HG03565 (cell line): ENCODE results near the gene C3AR1.
"Not testable (repeated sequence)": the region's sequence is repeated elsewhere in the genome, so short reads cannot be mapped to it uniquely, and the experiment has no call there.

Source experiments
- ATAC-seq: cut with Tn5 transposase; IDR thresholded peaks from one replicate; pipeline ENCODE4 v1.9.1; 2021; ENCODE audit warnings: mild to moderate bottlenecking, moderate library complexity; ENCODE audit not compliant: unreplicated experiment

C3AR1 gene

DNA sequence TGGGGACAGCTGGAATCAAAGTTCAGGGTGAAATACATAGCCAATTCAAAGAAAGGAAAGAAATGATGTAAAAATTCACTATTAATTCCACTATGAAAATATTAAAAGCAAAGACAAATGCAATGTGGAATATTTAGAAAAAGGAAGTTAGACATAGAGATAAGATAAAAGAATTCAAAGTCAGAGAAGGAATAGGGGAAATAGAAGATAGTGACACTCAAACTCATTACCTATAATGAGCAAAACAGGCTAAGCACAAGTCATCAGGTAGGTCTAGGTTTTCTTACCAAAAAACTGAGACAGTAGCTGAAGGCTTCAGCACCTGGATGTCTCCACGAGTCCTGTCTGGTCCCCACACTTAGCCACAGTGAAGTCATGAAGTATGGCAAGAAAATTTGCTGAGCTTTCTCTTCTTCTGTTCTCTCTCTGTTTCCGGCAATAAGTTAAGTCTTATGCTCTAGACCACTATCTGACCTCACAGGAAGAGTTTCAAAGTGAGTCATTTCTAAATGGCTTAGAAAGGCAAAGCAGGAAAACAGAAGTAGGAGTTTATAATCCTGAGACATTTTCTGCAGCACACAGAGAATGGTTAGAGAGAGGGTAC lies at the start of gene C3AR1:
Gene C3AR1, minus strand, starts transcription at position 369 of the 604 bp plus-strand sequence. CDS start 6,174 bp downstream, outside the sequence.
- peak; percentile 68 for ATAC-seq

DNA sequence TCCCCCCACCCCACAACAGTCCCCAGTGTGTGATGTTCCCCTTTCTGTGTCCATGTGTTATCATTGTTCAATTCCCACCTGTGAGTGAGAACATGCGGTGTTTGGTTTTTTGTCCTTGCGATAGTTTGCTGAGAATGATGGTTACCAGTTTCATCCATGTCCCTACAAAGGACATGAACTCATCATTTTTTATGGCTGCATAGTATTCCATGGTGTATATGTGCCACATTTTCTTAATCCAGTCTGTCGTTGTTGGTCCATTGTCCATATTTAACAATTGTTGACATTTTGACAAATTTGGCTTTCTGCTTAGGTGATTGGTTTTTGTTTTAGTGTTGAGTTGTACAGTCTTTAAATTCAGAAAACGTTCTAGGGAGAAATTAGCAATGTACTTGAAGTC lies 47.0 kb upstream of the C3AR1 start:
- ATAC-seq = not testable (repeated sequence)

DNA sequence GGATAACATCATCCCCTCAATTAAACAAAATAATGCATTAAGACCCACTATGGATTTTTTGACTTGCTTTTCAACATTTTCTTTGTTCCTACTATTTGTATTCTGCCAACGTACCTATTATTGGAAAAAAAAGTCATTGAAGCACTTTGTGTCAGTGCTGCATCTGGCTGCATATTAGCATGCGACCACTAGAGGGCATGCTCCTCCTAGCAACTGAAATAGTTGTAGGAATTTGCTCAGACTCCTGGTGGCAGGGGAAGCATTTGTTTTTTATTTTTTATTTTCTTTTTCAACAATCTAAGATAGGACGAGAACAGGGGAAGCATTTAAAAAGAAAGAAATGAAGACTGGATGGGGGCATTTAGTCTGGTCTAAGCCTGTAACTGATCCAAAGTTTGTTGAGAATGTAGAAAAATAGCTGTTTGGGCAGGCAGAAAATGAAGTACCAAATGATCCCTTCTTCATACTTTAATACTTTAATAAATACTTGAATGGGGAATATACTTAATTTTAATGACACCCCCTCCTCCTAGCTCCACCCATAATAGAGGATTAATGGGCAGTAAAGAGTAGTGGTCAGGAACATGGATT lies 42.7 kb upstream of the C3AR1 start:
- ATAC-seq = no peak

DNA sequence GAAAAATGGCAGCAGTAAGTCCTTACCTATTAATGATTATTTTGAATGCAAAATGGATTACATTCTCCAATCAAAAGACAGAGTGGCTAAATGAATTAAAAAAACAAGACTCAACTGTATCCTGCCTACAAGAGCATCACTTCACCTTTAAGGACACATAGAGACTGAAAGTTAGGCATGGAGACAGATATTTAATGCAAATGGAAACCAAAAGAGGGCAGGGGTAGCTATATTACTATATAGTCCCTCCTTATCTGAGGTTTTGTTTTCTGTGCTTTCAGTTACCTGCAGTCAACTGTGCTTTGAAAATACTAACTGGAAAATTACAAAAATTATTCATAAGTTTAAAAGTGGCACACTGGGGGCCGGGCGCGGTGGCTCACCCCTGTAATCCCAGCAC lies 33.1 kb upstream of the C3AR1 start:
- ATAC-seq = no peak

DNA sequence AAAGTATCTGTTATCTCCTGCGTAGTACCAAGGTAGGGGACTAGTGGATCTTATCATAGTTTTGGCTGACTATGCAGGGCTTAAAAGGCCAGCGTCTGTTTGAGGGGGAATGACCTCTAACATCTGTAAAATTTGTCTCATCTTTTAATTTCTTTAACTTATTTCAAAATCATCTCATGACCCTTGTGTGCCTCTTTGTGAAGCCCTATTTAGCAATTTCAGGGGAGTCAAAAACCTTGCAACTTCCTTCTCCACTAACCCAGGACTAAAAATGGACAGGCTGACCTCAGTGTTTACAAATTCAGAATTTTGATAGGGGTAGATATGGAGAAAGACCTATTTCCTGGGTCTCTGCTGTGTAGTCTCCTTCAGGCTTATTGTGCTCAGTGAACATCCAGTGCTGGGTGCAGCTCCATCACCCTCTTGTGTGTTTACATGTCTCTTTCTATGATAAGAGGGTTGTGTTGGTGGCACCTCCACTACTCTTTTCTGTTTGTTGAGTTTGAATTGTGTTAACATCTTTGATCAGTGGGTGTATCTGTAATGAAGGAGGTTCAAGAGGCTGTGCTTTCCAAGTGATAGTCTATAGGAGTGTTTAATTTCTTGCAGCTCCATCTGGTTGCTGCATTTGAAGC lies 30.2 kb upstream of the C3AR1 start:
- no peak for ATAC-seq

DNA sequence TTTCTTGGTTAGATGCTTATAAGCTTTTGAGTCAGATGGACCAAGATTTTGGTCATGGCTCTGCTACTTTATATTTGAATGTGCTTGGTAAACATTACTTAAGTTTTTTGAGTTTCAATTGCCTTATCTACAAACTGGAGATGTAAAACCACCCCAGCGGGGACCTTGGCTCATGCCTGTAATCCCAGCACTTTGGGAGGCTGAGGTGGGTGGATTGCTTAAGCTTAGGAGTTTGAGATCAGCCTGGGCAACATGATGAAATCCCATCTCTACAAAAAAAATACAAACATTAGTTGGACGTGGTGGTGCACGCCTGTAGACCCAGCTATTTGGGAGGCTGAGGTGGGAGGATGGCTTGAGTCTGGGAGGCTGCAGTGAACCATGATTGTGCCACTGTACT lies 27.1 kb upstream of the C3AR1 start:
- no peak for ATAC-seq

DNA sequence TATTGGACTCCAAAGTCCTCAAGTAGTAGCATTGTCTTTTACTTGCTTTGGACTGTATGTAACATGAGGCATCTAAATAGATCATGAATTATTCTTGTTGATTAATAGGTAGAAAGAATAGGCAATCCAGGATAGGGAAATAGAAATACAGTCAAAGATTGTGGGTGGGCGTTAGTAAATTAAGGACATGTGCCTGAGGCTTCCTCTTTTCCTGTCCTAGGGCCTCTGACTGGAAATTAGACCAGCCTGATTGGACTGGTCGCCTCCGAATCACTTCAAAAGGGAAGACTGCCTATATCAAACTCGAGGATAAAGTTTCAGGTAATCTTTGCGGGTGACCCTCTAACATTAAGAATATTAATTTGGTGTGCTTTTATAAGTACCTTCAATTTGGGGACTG lies 23.6 kb upstream of the C3AR1 start:
- no peak for ATAC-seq

DNA sequence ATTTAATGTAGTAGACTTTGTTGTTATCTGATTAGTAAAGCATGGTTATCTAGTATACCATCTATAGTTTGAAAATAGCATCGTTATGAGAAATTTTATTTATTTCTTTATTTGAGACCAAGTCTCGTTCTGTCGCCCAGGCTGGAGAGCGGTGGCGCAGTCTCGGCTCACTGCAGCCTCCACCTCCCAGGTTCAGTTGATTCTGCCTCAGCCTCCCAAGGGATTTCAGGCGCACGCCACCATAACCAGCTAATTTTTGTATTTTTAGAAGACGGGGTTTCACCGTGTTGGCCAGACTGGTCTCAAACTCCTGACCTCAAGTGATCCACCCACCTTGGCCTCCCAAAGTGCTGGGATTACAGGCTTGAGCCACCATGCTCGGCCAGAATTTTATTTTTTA lies 23.1 kb upstream of the C3AR1 start:
- not testable (repeated sequence) for ATAC-seq

DNA sequence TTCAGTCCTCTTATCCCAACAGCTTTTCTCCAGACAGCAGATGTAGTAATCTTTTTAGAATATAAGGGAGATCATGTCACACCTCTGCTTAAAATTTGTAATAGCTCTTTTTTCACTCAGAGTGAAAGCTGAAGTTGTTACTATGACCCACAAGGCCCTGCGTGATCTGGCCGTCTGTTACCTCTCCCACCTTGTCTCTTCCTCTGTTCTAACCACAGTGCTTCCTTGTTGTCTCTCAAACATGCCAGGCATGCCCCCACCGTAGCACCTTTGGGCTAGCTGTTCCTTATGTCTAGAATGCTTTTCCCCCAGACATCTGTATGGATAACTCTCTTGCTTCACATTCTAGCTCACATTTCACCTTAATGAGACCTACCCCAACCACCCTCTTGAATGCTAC lies 22.4 kb upstream of the C3AR1 start:
- ATAC-seq = peak; percentile 57

DNA sequence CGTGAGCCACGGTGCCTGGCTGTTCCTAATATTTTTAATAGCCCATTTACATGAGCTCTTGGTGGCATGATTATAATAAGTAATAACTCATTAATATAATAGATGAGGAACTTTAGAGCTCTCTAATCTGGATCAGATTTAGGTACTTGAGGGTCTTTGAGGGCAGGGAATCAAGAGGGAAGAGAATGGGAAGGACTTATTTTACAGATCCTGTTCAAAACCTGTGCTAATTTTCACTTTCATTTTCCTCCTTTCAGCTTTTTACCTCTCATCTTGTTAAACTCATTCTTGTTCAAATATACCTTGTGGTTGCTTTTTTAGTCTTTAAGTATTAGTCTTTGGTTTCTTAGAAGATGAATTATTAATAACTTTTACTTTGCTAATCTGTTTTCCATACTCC lies 21.5 kb upstream of the C3AR1 start:
- ATAC-seq = no peak

DNA sequence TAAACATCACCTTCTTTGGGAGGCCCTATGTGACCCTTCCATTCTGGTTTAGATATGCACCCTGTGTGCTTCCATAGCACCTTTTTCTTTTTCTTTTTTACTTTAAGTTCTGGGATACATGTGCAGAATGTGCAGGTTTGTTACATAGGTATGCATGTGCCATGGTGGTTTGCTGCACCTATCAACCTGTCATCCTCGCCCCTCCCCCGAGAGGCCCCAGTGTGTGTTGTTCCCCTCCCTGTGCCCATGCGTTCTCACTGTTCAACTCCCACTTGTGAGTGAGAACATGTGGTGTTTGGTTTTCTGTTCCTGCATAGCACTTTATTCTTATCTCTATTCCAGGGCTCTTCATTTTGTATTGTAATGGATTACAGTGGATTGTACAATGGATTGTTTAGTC lies 18.2 kb upstream of the C3AR1 start:
- not testable (repeated sequence) for ATAC-seq

DNA sequence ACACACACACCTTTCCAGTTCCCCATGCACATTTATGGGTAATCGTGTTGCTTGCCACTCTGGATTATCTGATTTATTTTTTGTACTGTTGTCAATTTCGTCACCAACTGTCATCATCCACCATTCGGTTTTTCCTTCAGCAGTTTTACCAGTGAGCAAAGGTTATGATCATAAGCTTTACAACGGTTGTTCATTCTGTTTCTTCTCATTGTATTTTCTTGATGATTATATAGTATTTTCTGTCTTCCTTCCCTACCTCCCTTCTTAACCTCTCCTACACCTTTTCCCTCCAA lies 16.6 kb upstream of the C3AR1 start:
- no peak for ATAC-seq

DNA sequence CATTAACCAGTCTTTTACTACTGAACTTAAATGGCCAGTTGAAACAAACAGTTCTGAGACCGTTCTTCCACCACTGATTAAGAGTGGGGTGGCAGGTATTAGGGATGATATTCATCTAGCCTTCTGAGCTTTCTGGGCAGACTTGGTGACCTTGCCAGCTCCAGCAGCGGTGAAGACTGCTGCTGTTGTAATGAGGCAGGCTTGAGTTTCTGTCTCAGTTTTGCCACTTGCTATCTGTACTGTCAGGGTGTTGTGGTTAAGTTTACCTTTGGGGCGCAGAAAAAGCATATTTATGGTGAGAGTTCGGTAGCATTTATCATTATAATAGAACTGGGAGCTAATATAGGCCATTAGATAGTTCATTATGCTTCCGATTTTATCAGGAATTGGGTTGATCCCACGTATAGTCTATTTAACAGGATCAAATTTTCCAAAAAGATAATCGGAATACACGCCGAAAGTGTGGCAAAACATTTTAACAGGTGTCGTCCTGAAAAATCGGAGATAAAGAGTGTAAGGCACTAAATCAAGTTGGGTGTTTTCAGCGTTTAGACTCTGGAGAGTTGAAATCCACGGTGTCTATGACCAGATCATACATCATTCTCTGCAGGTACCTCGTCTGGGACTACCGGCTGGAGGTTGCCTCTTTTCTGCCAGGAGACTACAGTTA lies 15.2 kb upstream of the C3AR1 start:
- ATAC-seq = no peak

DNA sequence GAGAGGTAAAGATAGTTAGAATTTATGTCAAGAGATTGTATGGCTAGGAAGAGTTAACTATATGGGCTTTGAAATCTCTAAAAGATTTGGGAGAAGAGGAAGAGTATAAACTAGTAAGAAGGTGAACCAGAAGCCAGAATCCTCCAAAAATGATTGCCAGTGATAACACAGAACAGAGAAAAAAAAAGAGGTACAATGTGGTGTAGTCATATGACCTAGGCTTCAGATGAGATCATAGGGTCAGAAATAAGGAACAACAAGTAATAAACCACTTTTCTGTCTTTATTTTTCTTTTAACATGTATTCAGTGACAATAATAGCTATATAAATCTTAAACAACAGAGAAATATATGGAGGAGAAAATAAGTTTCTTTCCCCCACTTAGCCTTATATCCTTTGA lies 14.0 kb upstream of the C3AR1 start:
- ATAC-seq = no peak

DNA sequence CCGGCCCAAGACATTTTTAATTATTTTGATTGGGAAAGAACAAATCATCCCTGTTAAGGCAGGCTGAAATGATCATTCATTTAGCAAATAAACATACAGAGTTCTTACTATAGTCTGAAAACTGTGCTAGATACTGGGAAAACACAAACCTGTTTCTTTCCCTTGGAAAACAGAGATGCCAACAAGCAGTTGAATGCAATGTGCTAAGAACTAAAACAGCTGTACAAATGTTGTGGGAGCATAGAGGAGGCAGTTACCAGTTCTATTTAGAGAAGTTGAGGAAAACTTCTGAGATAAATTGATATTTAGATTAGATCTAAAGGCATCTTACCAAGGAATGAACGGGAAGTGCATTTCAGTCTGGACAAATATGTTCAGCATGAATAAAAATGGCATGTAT lies 12.8 kb upstream of the C3AR1 start:
- no peak for ATAC-seq

DNA sequence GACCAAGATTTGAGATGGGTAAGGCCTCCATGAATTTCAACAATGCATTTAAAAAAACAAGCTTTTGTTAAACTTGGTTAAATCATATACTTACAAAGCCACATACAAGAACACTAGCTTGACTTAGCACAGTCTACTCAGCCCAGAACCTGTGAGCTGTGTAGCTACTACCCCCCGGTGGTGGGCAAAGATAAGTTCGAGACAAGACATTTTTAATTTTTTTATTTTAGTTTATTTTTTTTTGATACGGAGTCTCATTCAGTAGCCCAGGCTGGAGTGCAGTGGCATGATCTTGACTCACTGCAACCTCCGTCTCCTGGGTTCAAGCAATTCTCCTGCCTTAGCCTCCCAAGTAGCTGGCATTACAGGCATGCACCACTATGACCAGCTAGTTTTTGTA lies 12.2 kb upstream of the C3AR1 start:
- ATAC-seq = no peak

DNA sequence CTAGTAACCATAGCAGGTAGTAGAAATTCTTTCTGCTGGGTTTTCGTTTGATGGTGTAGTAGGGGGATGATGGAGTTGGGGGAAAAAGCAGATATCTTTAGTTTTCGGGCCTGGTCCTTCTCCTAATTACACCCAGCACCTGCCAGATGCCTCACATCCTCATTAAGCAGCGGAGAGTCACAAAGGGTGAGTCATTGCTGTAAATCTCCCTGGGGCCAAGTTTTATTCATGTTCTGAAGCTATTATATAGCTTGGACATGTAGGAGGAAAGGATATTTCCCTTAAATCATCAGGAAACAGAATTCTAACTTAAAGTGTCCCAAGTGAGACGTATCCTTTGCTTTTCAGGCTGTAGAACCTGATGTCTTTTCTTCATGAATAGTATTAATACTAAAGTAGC lies 11.0 kb upstream of the C3AR1 start:
- ATAC-seq = no peak

DNA sequence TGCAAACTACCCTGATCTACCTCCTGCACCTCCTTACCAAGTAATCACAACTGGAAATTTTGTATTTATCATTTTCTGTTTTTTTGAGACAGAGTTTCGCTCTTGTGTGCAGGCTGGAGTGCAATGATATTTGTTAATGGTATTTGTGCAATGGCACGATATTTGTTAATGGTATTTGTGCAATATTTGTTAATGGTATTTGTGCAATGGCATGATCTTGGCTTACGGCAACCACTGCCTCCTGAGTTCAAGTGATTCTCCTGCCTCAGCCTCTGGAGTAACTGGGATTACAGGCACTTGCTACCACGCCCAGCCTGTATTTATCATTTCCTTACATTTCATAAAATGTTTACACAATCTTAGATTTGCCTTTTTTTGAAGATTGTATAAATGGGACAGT lies 10.2 kb upstream of the C3AR1 start:
- ATAC-seq = no peak

DNA sequence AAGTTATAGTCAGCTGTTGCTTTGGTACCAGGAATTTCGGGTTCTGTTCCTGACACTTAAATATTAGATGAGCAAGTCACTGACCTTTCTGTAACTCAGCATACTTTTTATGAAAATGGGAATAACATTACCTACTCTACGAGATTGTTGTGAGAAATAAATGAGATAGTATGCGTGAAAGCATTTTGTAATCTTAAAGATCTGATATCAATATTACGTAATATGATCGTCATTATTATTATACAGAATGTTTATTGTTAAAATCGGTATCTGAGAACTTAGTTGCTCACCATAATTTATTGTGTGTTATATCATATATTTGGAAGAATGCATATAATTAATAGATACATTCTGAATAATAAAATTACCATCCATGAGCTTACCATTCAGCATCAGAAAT lies 9.8 kb upstream of the C3AR1 start:
- no peak for ATAC-seq

DNA sequence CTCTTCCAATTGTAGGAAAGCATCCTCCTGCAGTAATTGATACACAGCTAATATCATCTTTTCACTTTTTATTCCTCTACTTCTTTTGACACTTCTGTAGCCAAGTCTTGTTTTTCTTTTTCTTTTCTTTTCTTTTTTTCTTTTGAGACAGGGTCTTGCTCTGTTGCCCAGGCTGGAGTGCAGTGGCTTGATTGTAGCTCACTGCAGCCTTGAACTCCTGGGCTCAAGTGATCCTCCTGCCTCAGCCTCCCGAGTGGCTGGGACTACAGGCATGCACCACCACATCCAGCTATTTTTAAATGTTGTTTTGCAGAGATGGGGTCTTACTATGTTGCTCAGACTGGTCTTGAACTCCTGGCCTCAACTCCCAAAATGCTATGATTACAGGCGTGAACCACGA lies 5.7 kb upstream of the C3AR1 start:
- ATAC-seq = not testable (repeated sequence)

DNA sequence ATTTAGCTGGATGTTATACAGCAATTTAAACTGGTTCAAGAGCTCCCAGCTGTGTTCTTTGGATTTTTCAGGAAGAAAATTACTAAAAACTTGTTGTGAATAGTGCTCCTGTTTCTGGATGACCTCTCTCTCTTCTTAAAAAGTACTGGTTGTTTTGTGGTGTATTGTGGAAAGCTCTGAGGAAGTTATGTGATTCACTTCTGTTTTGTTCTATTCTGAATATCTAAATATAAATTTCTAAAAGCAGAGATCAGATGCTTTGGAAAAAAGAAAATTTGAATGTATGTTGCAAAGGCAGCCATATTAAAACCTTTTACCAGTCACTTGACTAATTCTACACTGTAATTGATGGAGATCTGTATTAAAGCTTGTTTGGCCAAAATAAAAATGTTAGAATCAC lies 3.4 kb upstream of the C3AR1 start:
- no peak for ATAC-seq

DNA sequence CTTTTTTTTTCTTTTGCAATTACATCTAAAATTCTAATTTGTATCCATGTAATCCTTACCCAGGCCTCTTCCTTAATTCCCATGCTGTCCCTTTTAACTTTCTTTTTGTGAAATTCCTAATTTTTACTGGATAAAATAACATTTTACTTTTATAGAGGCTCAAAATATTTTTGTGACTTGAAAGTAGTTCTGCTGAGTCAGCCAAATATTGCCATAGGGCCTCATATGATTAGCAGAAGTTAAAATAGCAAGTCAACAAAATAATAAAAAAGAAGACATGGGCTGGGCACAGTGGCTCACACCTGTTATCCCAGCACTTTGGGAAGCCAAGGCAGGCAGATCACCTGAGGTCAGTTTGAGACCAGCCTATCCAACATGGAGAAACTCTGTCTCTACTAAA lies 2.0 kb downstream of the C3AR1 start:
- no peak for ATAC-seq
